SK-N-MC (cell line): ENCODE measurements around the gene TNKS2.

Source experiments
- DNase-seq: peaks from one replicate; pipeline ENCODE4 v3.0.0-alpha.2; 2011; ENCODE audit warnings: low read depth, low spot score
- H3K27ac ChIP-seq: fragments of 200-600 bp; sonication (generic); 2 replicates; pipeline ENCODE4 v1.5.1; 2016; ENCODE audit warnings: mixed run types
- H3K36me3 ChIP-seq: fragments of 200-600 bp; sonication (generic); 2 replicates; pipeline ENCODE4 v1.6.1; 2017; ENCODE audit warnings: antibody characterized with exemption, low read length, mixed read lengths; ENCODE audit not compliant: insufficient read depth
- H3K4me3 ChIP-seq: fragments of 200-600 bp; sonication (generic); 2 replicates; pipeline ENCODE4 v1.5.1; 2016
- H3K9ac ChIP-seq: fragments of 200-600 bp; sonication (generic); 2 replicates; pipeline ENCODE4 v1.8.0; 2017; ENCODE audit warnings: mixed run types, mixed read lengths; ENCODE audit not compliant: insufficient read length
- H3K9me3 ChIP-seq: fragments of 200-600 bp; sonication (generic); 2 replicates; pipeline ENCODE4 v1.6.1; 2017; ENCODE audit warnings: low read depth, mild to moderate bottlenecking, antibody characterized with exemption, low read length, moderate library complexity, mixed read lengths
- EZH2 ChIP-seq: fragments of 200-600 bp; sonication (generic); IDR thresholded peaks from one replicate; pipeline ENCODE4 v1.6.1; 2017; ENCODE audit warnings: antibody characterized with exemption
- FOXP2 ChIP-seq: optimal IDR thresholded peaks from 2 replicates; pipeline ENCODE3; 2011; ENCODE audit warnings: mild to moderate bottlenecking, moderate library complexity; ENCODE audit not compliant: insufficient read depth; ENCODE audit errors: extremely low read length, control extremely low read depth
- POLR2AphosphoS5 ChIP-seq: IDR thresholded peaks from 2 replicates; pipeline ENCODE4 v1.6.1; 2012; ENCODE audit warnings: mild to moderate bottlenecking, low read depth, low read length, borderline replicate concordance

TNKS2 gene

GRCh38 chr10:91787258-91787657 is 11.0 kb upstream of the TNKS2 start:
- Histone ChIP-seq H3K36me3 (no peaks in the 10 kb centered on the region), H3K4me3 (no peak overlapping the region), H3K27ac (no peak overlapping the region), H3K9me3 (no peaks in the 10 kb centered on the region), H3K9ac (no peak overlapping the region)
- TF ChIP-seq FOXP2 (no peak), EZH2 (no peak), POLR2AphosphoS5 (no peak)
- DNase-seq: no peak

GRCh38 chr10:91787810-91788209 is 10.4 kb upstream of the TNKS2 start:
- Histone ChIP-seq H3K9me3 (no peaks in the 10 kb centered on the region), H3K36me3 (no peaks in the 10 kb centered on the region), H3K4me3 (no peak overlapping the region), H3K9ac (no peak overlapping the region), H3K27ac (no peak overlapping the region)
- no peak for DNase-seq
- no peak for TF ChIP-seq EZH2
- no peak for TF ChIP-seq FOXP2
- TF ChIP-seq POLR2AphosphoS5: no peak

- H3K36me3 ChIP-seq: no peaks in the 10 kb centered on the region
- no peaks in the 10 kb centered on the region for H3K9me3 ChIP-seq
- no peak for DNase-seq
- TF ChIP-seq EZH2: no peak
- no peak for TF ChIP-seq FOXP2
- no peak for TF ChIP-seq POLR2AphosphoS5
- no peak overlapping the region for H3K4me3 ChIP-seq
- no peak overlapping the region for H3K9ac ChIP-seq
- no peak overlapping the region for H3K27ac ChIP-seq
Measured at GRCh38 chr10:91788527-91788926, 9.7 kb upstream of the TNKS2 start.

GRCh38 chr10:91796331-91797047 is 1.7 kb upstream of the TNKS2 start:
- Histone ChIP-seq H3K27ac (no peak overlapping the region), H3K9me3 (no peaks in the 10 kb centered on the region), H3K4me3 (no peak overlapping the region), H3K9ac (no peak overlapping the region), H3K36me3 (no peaks in the 10 kb centered on the region)
- no peak for DNase-seq
- TF ChIP-seq EZH2 (no peak), POLR2AphosphoS5 (no peak), FOXP2 (no peak)

- Histone ChIP-seq H3K9me3 (no peaks in the 10 kb centered on the region), H3K9ac (peak overlapping the region; percentile 97), H3K36me3 (no peaks in the 10 kb centered on the region; the same call in 1 of the 2 replicates), H3K4me3 (peak overlapping the region; percentile 88), H3K27ac (peak overlapping the region; percentile 90)
- DNase-seq: no peak
- no peak for TF ChIP-seq FOXP2
- TF ChIP-seq EZH2: no peak
- TF ChIP-seq POLR2AphosphoS5: no peak
Measured at GRCh38 chr10:91797048-91797690, 1.1 kb upstream of the TNKS2 start.

GRCh38 chr10:91798649-91799611 is 704 bp downstream of the TNKS2 start:
- no peak for TF ChIP-seq FOXP2
- TF ChIP-seq EZH2: no peak
- no peak for DNase-seq

GRCh38 chr10:91799612-91799975 is 1.4 kb downstream of the TNKS2 start:
- DNase-seq: no peak
- H3K9me3 ChIP-seq: no peaks in the 10 kb centered on the region
- H3K9ac ChIP-seq: peak overlapping the region; percentile 97
- no peak for TF ChIP-seq EZH2
- TF ChIP-seq FOXP2: no peak
- TF ChIP-seq POLR2AphosphoS5: no peak
- H3K36me3 ChIP-seq: peaks cover 4% of the 10 kb centered on the region; the same call in 1 of the 2 replicates
- no peak overlapping the region for H3K27ac ChIP-seq
- H3K4me3 ChIP-seq: peak overlapping the region; percentile 88

More at GRCh38 chr10:91798649-91799611, 704 bp downstream of the TNKS2 start:
- Histone ChIP-seq H3K36me3 (peaks cover 4% of the 10 kb centered on the region; the same call in 1 of the 2 replicates), H3K4me3 (peak overlapping the region; percentile 88), H3K9ac (peak overlapping the region; percentile 97), H3K27ac (peak overlapping the region; percentile 42; the same call in 1 of the 2 replicates), H3K9me3 (no peaks in the 10 kb centered on the region)

- no peak for DNase-seq
- Histone ChIP-seq H3K9me3 (no peaks in the 10 kb centered on the region), H3K27ac (no peak overlapping the region), H3K9ac (no peak overlapping the region), H3K36me3 (peaks cover 4% of the 10 kb centered on the region; the same call in 1 of the 2 replicates), H3K4me3 (peak overlapping the region; percentile 88)
- no peak for TF ChIP-seq FOXP2
- TF ChIP-seq EZH2: no peak
- TF ChIP-seq POLR2AphosphoS5: no peak
Measured at GRCh38 chr10:91800182-91800581, 2.0 kb downstream of the TNKS2 start.
